NCI-H1436 (cell line): ENCODE data around the gene TOR2A.

ENCODE experiments used
- DNase-seq: peaks from one replicate; lab custom pipeline; 2025; lab: John Stamatoyannopoulos, UW

TOR2A gene

GRCh38 chr9:127720031-127720864 is 14.8 kb downstream of the TOR2A start:
- DNase-seq = no peak

DNA sequence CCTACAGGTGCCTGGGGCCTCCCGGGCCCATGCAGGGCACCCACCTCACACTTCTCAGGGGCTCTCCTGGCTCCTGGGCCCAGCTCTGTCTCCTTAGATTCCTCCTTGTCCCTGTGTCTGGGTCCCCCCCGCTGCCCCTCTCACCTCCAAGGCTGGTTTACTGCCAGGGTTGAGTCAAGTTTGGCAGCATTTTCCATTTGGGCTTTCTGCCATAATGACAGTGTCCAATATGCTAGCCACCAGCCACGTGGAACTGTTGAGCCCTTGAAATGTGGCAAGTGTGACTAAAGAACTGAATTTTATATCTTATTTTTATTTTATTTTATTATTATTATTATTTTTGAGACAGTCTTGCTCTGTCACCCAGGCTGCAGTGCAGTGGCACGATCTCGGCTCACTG is 17.3 kb downstream of the TOR2A start:
- no peak for DNase-seq

DNA sequence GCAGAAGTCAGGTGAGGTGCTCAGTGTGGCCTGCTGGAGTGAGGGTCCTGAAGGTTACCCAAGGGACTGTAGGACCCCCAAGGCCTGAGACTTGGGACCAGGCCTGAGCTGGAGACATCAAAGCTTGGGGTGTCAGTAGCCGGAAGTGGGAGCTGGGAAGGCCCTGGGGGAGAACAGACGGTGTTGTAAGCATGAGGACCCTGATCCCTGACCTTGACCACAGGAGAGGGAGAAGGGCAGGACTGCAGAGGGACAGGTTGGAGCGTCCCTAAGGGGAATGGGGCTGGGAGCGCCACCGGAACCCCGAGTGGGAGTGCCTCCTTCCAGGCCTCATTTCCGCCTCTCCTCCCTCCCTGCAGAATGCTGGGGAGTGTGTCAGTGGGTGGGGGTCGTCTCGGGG is 18.7 kb downstream of the TOR2A start:
- no peak for DNase-seq

GRCh38 chr9:127715470-127716337 is 19.4 kb downstream of the TOR2A start, which contains the start of the genes PTRH1 and TTC16:
PTRH1 (minus strand) TSS chr9:127715663; CDS start chr9:127715639, 24 bp downstream.
TTC16 (plus strand) TSS chr9:127716079; CDS start chr9:127716146, 67 bp downstream.
- DNase-seq = peak; percentile 92

GRCh38 chr9:127714951-127715469 is 20.1 kb downstream of the TOR2A start:
- no peak for DNase-seq

DNA sequence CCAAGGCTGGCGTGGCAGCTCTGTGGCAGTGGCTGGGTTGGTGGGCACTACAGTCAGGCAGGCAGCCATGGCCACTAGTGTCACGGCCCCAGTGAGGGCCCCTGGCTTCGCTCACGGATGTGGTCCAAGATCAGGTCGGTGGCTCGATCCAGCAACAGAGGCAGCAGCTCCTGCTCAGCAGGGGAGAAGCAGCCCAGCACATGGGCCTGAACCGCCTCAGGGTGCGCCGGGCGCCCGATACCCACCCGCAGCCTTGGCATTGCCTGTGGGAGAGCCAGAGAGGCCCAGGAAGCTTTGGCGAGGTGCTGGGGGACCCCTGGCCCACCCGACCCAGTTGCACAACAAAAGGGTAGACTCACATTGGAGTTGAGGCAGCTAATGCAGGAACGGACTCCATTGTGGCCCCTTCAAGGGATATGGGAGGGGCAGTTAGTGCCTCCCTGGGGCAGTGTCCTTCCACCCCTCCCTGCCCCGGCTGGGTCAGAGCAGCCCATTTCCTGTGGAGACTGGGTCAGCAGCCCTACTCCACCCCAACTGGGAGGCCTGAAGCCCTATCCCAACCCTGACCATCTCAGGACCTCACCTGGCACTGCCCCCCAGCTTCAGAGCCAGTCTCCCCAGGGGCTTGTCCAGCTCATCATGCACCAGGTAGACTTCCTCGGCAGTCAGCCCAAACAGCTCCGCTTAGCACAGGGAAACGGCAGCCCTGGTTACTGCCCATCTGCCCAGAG is 20.9 kb downstream of the TOR2A start:
- DNase-seq = no peak

DNA sequence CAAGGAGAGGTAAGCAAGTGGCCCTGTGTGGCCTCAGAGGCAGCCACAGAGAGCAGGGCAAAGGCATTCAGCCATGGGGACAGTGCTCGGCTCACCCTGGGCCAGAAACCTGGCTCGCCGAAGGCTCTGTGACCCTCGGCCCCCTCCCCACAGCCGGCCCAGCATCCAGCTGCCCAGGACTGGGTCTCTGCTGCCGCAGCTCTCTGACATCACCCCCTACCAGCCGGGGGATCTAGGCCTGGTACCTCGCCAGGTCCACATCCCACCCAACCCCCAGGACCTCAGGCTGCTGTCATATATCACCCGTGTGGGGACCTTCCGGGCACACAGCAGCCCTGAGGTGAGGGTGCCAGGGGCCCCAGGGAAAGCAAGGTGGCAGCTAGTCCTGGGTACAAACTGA is 22.2 kb downstream of the TOR2A start:
- no peak for DNase-seq

DNA sequence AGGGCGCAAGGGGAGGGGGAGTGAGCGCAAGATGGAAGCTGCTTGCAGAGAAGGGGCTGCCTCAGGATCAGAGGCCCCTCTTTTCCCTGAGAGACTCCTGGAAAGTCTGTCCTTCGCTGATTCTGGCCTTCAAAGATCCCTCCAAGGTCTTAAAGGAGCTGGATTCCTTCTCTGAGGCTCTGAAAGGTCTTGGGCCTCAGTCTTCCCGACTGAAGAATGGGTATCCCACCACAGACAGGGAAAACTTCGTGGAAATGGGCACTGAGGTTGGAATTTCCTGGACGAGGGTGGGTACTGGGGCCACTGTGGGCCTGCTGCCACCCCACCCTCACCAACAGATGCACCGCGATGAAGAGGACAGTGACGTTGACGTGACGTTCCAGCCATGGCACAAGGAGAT is 22.7 kb downstream of the TOR2A start:
- no peak for DNase-seq

GRCh38 chr9:127711831-127712274 is 23.2 kb downstream of the TOR2A start:
- DNase-seq = no peak

GRCh38 chr9:127711226-127711701 is 23.8 kb downstream of the TOR2A start:
- DNase-seq = no peak

DNA sequence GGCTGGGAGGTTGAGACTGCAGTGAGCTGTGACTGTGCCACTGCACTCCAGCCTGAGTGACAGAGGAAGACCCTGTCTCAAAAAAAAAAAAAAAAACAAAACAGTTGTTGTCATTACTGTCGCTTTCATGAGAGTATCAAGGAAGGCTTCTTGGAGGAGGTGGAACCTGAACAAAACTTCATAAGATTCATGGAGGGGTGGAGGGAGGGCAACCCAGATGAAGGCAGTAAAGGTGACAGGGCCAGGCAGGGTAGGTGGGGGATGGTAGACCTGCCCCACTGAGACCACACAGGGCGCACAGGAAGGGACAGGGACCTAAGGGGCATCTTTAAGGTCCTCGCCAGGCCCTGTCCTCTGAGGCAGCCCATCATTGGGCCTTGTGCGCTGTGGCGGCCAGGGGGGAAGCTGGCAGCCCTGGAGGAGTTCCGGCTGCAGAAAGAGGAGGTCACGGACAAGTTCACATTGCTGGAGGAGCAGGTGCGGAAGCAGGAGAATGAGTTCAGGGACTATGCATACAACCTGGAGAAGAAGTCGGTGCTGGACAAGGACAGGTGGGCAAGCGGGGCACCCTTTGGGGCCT is 24.8 kb downstream of the TOR2A start:
- DNase-seq = no peak

DNA sequence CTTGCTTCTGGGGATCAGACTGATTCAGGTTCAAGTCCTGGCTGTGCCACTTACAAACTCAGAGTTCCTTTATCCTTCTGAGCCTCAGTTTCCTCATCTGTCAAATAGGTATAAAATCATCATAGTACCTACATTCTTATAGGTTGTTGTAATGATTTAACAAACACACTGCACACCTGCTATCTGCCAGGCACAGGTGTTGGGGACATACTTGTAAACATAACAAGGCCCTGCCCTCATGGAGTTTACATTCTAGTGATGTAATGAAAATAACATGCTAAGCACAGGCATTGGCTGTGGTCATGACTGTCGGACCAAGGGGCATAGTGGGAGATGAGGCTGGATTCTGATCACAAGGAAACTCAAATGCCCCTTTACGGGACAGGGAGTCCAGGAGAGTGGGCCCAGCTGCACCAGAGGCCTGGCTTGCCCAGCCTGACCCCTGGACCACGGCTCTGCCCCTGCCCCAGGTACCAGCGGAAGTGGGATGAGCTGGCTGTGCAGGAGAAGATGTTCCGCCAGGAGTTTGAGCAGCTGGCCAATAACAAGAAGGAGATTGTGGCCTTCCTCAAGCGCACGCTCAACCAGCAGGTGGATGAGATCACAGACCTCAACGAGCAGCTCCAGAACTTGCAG is 26.0 kb downstream of the TOR2A start:
- no peak for DNase-seq

GRCh38 chr9:127707766-127708165 is 27.3 kb downstream of the TOR2A start:
- DNase-seq = no peak

GRCh38 chr9:127706836-127707241 is 28.3 kb downstream of the TOR2A start, which contains the start of gene CFAP157:
CFAP157 (plus strand) TSS chr9:127706988; CDS start chr9:127707032, 44 bp downstream.
- no peak for DNase-seq

DNA sequence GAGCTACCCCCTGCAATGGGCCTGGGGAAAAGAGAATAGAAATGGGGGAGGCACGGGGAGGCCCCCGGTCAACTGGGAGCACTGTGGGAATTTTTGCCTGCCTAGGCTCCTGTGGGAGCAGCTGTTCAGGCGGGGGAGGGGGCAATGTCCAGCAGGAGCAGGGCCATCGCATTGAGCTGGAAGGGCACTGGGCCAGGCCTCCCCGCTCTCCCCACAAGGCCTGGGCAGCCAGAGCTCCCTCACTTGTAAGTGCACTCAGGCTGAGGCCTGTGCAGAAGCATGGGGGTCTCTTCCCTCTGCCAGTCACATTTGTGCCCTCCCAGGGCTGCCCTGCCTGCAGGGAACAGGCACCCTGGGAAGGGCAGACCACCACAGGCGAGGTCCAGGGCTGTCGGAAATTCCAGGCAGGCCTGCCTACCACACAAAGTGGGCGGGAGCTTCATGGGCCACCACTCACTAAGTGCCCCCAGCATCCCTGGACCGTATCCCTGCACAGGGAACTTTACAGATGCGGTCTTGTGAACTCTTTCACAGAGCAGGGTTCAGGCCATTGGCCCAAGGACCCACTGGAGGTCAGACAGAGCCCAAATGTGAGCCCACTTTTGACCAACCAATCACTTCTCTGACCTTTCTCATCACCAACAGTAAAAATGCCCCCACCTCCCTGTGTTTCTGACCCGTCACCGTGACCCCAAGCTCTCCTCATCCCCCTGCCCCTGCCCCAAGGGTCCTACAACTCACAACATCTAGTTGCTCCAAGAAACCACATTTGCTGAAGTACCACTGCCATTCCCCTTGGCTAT is 29.3 kb downstream of the TOR2A start:
- no peak for DNase-seq

DNA sequence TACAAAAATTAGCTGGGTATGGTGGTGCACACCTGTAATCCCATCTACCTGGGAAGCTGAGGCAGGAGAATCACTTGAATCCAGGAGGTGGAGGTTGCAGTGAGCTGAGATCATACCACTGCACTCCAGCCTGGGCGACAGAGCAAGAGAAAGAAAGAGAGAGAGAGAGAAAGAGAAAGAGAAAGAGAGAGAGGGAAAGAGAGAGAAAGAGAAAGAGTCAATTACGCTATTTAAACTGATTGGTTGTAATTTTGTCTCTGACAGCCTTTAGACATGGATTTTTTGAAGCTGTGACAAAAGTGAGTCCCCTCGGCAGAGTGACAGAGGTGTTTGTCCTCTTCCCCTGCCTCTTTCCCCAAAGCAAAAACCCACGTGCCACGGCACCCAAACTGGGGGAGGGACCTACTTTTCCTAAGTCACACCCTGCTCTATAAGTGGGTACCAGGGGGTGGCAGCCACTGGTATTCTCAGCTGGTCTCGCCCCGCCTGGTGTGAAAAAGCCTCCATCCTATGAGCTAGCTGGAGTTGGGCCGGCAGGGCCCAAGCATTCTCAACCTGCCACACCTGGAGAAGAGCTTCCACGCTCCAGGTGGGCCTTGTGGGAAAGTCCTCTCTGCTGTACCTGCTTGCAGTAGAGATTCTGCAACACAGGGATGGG is 31.7 kb downstream of the TOR2A start:
- DNase-seq = no peak

DNA sequence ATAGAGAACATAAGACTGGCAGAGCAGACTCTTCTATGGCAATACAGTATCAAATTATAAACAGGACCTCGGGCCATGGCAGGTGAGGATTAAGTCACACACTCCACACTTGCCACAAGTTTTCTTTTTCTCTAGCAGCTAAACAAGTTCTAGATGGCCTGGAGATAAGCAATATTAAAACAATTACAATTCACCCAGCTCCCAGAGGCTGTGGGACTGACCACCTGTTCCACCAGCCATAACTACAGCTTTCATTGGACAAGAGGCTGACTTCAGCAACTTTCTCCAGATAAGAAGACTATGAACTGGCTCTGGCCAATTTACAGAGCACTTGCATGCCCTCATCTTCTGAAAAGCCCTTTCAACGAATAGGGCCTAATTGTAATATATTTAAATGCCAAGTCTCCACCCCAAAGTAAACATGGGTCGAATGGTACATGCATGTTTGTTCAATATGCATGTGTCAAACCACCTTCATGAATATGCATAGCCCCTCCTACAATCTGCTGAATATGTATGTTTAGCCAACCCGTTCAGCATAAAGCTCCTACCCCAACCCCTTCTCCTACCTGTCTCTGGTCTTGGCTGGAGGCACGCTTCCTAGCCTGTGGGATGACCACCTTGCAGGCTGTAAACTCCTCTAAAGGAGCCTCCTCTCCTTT is 34.4 kb downstream of the TOR2A start:
- no peak for DNase-seq

GRCh38 chr9:127700140-127700539 is 35.0 kb downstream of the TOR2A start:
- DNase-seq = no peak
